Activated CD4-positive, alpha-beta T cell treated with anti-CD3 and anti-CD28 coated beads, Interleukin-2, amount 10 ng/mL, durations not matched to agents 7 days and 5 days (primary cell): ENCODE data around the gene ERN1. TPM values are rescaled to one million over a fixed set of nuclear protein-coding genes. Genes with fewer than 3 reads are reported as not detected.

Experiments used
- CTCF ChIA-PET: fragments of 350-600 bp; sonication (Branson Sonifier 250); formaldehyde crosslinking; loops from one replicate; lab custom pipeline; 2021; ENCODE audit warnings: antibody characterized with exemption; lab: Charles Lee
- POLR2A ChIA-PET: fragments of 350-600 bp; sonication (Branson Sonifier 250); formaldehyde crosslinking; loops from one replicate; lab custom pipeline; 2021; ENCODE audit warnings: antibody characterized with exemption; lab: Charles Lee
- DNase-seq: peaks from one replicate; pipeline ENCODE4 v3.0.0-alpha.2; 2020
- H3K27ac Mint-ChIP-seq: one replicate; pipeline ENCODE4 v1.8.0; 2021; ENCODE audit warnings: mild to moderate bottlenecking, moderate library complexity, mixed read lengths
- H3K27me3 Mint-ChIP-seq: one replicate; pipeline ENCODE4 v1.8.0; 2021; ENCODE audit warnings: mixed read lengths
- H3K36me3 Mint-ChIP-seq: one replicate; pipeline ENCODE4 v1.8.0; 2021; ENCODE audit warnings: low read depth, mixed read lengths
- H3K4me1 Mint-ChIP-seq: one replicate; pipeline ENCODE4 v1.8.0; 2021; ENCODE audit warnings: mixed read lengths
- H3K4me3 Mint-ChIP-seq: one replicate; pipeline ENCODE4 v1.8.0; 2021; ENCODE audit warnings: mild to moderate bottlenecking, moderate library complexity, mixed read lengths
- H3K9me3 Mint-ChIP-seq: one replicate; pipeline ENCODE4 v1.8.0; 2021; ENCODE audit warnings: mixed read lengths
- total RNA-seq, 2 experiments: library from RNA; stranded (reverse); gene quantifications; one replicate each; pipeline ENCODE4 v1.2.3, GENCODE V29; 2021

The ERN1 gene
- total RNA-seq, 2 experiments from 2014 or later, result 50.1 to 57.5 TPM

GRCh38 chr17:64056269-64057005, 73.5 kb downstream of the ERN1 start:
- Mint-ChIP-seq H3K4me3 (no peak overlapping the region), H3K27ac (peak overlapping the region; percentile 73), H3K4me1 (peaks cover 61% of the 10 kb centered on the region), H3K27me3 (no peaks in the 10 kb centered on the region), H3K9me3 (no peaks in the 10 kb centered on the region), H3K36me3 (peaks cover 87% of the 10 kb centered on the region)
- ChIA-PET CTCF (interaction anchor here (0.6 to 1.7 kb wide), 11 partner anchors 10 to 208 kb away, joined by 3 to 5 read pairs (median 3); partner anchors contain the start of gene CD79B), POLR2A (interaction anchor here (0.6 to 0.7 kb wide), 4 partner anchors 77 to 171 kb away, joined by 3 read pairs; no protein-coding TSS in a partner anchor)
- no peak for DNase-seq

- H3K27me3 Mint-ChIP-seq, result no peaks in the 10 kb centered on the region
- H3K36me3 Mint-ChIP-seq, result peaks cover 87% of the 10 kb centered on the region
- ChIA-PET CTCF (interaction anchor here (1.0 to 2.7 kb wide), 8 partner anchors 9 to 207 kb away, joined by 3 to 9 read pairs (median 4); no protein-coding TSS in a partner anchor), POLR2A (interaction anchor here (0.6 kb wide), 1 partner anchor 78 kb away, joined by 3 read pairs; no protein-coding TSS in a partner anchor)
- no peak for DNase-seq
- no peak overlapping the region for H3K4me3 Mint-ChIP-seq
- no peaks in the 10 kb centered on the region for H3K9me3 Mint-ChIP-seq
- no peak overlapping the region for H3K27ac Mint-ChIP-seq
- peaks cover 66% of the 10 kb centered on the region for H3K4me1 Mint-ChIP-seq
Observed at GRCh38 chr17:64055183-64056142, 74.5 kb downstream of the ERN1 start.

- Mint-ChIP-seq H3K9me3 (no peaks in the 10 kb centered on the region), H3K27ac (peak overlapping the region; percentile 54), H3K4me1 (peaks cover 71% of the 10 kb centered on the region), H3K27me3 (no peaks in the 10 kb centered on the region), H3K4me3 (no peak overlapping the region), H3K36me3 (peaks cover 87% of the 10 kb centered on the region)
- CTCF ChIA-PET, result interaction anchor here (0.8 to 2.7 kb wide), 10 partner anchors 10 to 79 kb away, joined by 3 to 10 read pairs (median 6); no protein-coding TSS in a partner anchor
- POLR2A ChIA-PET, result no interaction called here
- DNase-seq, result no peak
Observed at GRCh38 chr17:64054304-64054703, 75.6 kb downstream of the ERN1 start.

- peak overlapping the region; percentile 70 for H3K27ac Mint-ChIP-seq
Observed at GRCh38 chr17:64053101-64053500, 76.8 kb downstream of the ERN1 start.

GRCh38 chr17:64051153-64051552, 78.8 kb downstream of the ERN1 start:
- H3K4me1 Mint-ChIP-seq, result peaks cover 52% of the 10 kb centered on the region
- H3K4me3 Mint-ChIP-seq, result peak overlapping the region; percentile 52
- H3K27me3 Mint-ChIP-seq, result no peaks in the 10 kb centered on the region
- peak overlapping the region; percentile 93 for H3K27ac Mint-ChIP-seq
- H3K9me3 Mint-ChIP-seq, result no peaks in the 10 kb centered on the region
- CTCF ChIA-PET, result interaction anchor here (0.5 to 4.8 kb wide), 5 partner anchors 13 to 930 kb away, joined by 3 to 33 read pairs (median 4); no protein-coding TSS in a partner anchor
- H3K36me3 Mint-ChIP-seq, result peaks cover 81% of the 10 kb centered on the region
- POLR2A ChIA-PET, result interaction anchor here (0.6 to 0.9 kb wide), 4 partner anchors 22 to 79 kb away, joined by 3 to 6 read pairs (median 3); no protein-coding TSS in a partner anchor
- peak; percentile 61 for DNase-seq

More at GRCh38 chr17:64053101-64053500, 76.8 kb downstream of the ERN1 start:
- Mint-ChIP-seq H3K4me3 (no peak overlapping the region), H3K9me3 (no peaks in the 10 kb centered on the region), H3K27me3 (no peaks in the 10 kb centered on the region), H3K4me1 (peaks cover 67% of the 10 kb centered on the region), H3K36me3 (peaks cover 83% of the 10 kb centered on the region)
- ChIA-PET CTCF (interaction anchor here (1.0 to 2.7 kb wide), 7 partner anchors 11 to 80 kb away, joined by 3 to 10 read pairs (median 7); no protein-coding TSS in a partner anchor), POLR2A (no interaction called here)
- no peak for DNase-seq

- no peaks in the 10 kb centered on the region for H3K9me3 Mint-ChIP-seq
- H3K27ac Mint-ChIP-seq, result peak overlapping the region; percentile 14
- H3K36me3 Mint-ChIP-seq, result peaks cover 84% of the 10 kb centered on the region
- CTCF ChIA-PET, result interaction anchor here (4.2 to 4.8 kb wide), 2 partner anchors 23 to 84 kb away, joined by 17 to 33 read pairs; no protein-coding TSS in a partner anchor
- no peaks in the 10 kb centered on the region for H3K27me3 Mint-ChIP-seq
- peaks cover 46% of the 10 kb centered on the region for H3K4me1 Mint-ChIP-seq
- POLR2A ChIA-PET, result no interaction called here
- DNase-seq, result no peak
- H3K4me3 Mint-ChIP-seq, result no peak overlapping the region
Observed at GRCh38 chr17:64048805-64049204, 81.1 kb downstream of the ERN1 start.

GRCh38 chr17:64045176-64045575, 84.8 kb downstream of the ERN1 start:
- H3K36me3 Mint-ChIP-seq, result peaks cover 70% of the 10 kb centered on the region
- no peak for DNase-seq
- ChIA-PET POLR2A (no interaction called here), CTCF (interaction anchor here (0.6 to 4.7 kb wide), 6 partner anchors 13 to 66 kb away, joined by 3 to 32 read pairs (median 3); no protein-coding TSS in a partner anchor)
- no peaks in the 10 kb centered on the region for H3K27me3 Mint-ChIP-seq
- H3K27ac Mint-ChIP-seq, result peak overlapping the region; percentile 54
- H3K4me3 Mint-ChIP-seq, result no peak overlapping the region
- no peaks in the 10 kb centered on the region for H3K9me3 Mint-ChIP-seq
- H3K4me1 Mint-ChIP-seq, result peaks cover 26% of the 10 kb centered on the region

- Mint-ChIP-seq H3K4me3 (no peak overlapping the region), H3K27ac (no peak overlapping the region), H3K4me1 (peaks cover 19% of the 10 kb centered on the region), H3K9me3 (no peaks in the 10 kb centered on the region), H3K27me3 (no peaks in the 10 kb centered on the region), H3K36me3 (peaks cover 64% of the 10 kb centered on the region)
- ChIA-PET POLR2A (no interaction called here), CTCF (interaction anchor here (0.6 to 4.7 kb wide), 9 partner anchors 9 to 91 kb away, joined by 3 to 32 read pairs (median 5); partner anchors contain the start of gene ICAM2)
- no peak for DNase-seq
Observed at GRCh38 chr17:64042700-64043485, 87.1 kb downstream of the ERN1 start.

- ChIA-PET CTCF (interaction anchor here (1.0 to 4.7 kb wide), 8 partner anchors 10 to 123 kb away, joined by 3 to 32 read pairs (median 6); partner anchors contain the start of gene ICAM2), POLR2A (no interaction called here)
- Mint-ChIP-seq H3K27me3 (no peaks in the 10 kb centered on the region), H3K36me3 (peaks cover 61% of the 10 kb centered on the region), H3K4me1 (peaks cover 19% of the 10 kb centered on the region), H3K4me3 (no peak overlapping the region), H3K9me3 (no peaks in the 10 kb centered on the region), H3K27ac (peak overlapping the region; percentile 60)
- DNase-seq, result no peak
Observed at GRCh38 chr17:64041912-64042311, 88.0 kb downstream of the ERN1 start.

GRCh38 chr17:64040206-64040605, 89.7 kb downstream of the ERN1 start:
- ChIA-PET CTCF (interaction anchor here (1.3 to 4.7 kb wide), 3 partner anchors 11 to 15 kb away, joined by 4 to 32 read pairs (median 9); no protein-coding TSS in a partner anchor), POLR2A (no interaction called here)
- Mint-ChIP-seq H3K4me1 (peaks cover 16% of the 10 kb centered on the region), H3K36me3 (peaks cover 52% of the 10 kb centered on the region), H3K4me3 (no peak overlapping the region), H3K27me3 (no peaks in the 10 kb centered on the region), H3K27ac (no peak overlapping the region), H3K9me3 (no peaks in the 10 kb centered on the region)
- DNase-seq, result no peak

- Mint-ChIP-seq H3K36me3 (peaks cover 45% of the 10 kb centered on the region), H3K9me3 (no peaks in the 10 kb centered on the region), H3K27ac (no peak overlapping the region), H3K27me3 (no peaks in the 10 kb centered on the region), H3K4me1 (peaks cover 13% of the 10 kb centered on the region), H3K4me3 (no peak overlapping the region)
- POLR2A ChIA-PET, result no interaction called here
- DNase-seq, result no peak
- CTCF ChIA-PET, result interaction anchor here (1.3 to 2.1 kb wide), 3 partner anchors 10 to 18 kb away, joined by 4 to 11 read pairs (median 5); no protein-coding TSS in a partner anchor
Observed at GRCh38 chr17:64039106-64039400, 90.9 kb downstream of the ERN1 start.
